HepG2 (cell line): ENCODE measurements around the gene SMYD2. TPM values are rescaled to one million over a fixed set of nuclear protein-coding genes. Genes with fewer than 3 reads are reported as not detected.
A peak's percentile ranks its signal among the peaks of the same experiment; 100 is the strongest.

Source experiments
- CERS6 ChIP-seq: sonication (generic); formaldehyde crosslinking; IDR thresholded peaks from 2 replicates; pipeline ENCODE4 v1.5.0; 2020; ENCODE audit warnings: missing genetic modification reagents
- FOXP1 ChIP-seq, 2 experiments: fragments of 450-650 bp in 1 of 2; IDR thresholded peaks; 2 replicates each; pipeline ENCODE4 v1.6.1; 2017 to 2018; ENCODE audit warnings: antibody characterized with exemption in 1 of 2
- GATA4 ChIP-seq: sonication (generic); IDR thresholded peaks from 2 replicates; pipeline ENCODE4 v1.6.1; 2016; ENCODE audit warnings: antibody characterized with exemption, low read depth, borderline replicate concordance
- HES4 ChIP-seq: sonication (generic); formaldehyde crosslinking; IDR thresholded peaks from 2 replicates; pipeline ENCODE4 v1.9.0; 2021; ENCODE audit warnings: mild to moderate bottlenecking, missing genetic modification reagents, borderline replicate concordance
- HOMEZ ChIP-seq: IDR thresholded peaks from 2 replicates; pipeline ENCODE4 v1.6.1; 2016; ENCODE audit warnings: low read depth
- MED1 ChIP-seq: sonication (generic); formaldehyde crosslinking; IDR thresholded peaks from 2 replicates; pipeline ENCODE4 v1.4.0; 2020; ENCODE audit warnings: missing genetic modification reagents
- NKX3-1 ChIP-seq: sonication (generic); formaldehyde crosslinking; IDR thresholded peaks from 2 replicates; pipeline ENCODE4 v1.5.0; 2020; ENCODE audit warnings: missing genetic modification reagents
- ZBTB1 ChIP-seq: sonication (generic); formaldehyde crosslinking; IDR thresholded peaks from 2 replicates; pipeline ENCODE4 v1.4.0; 2020; ENCODE audit warnings: missing genetic modification reagents, borderline replicate concordance
- ZNF709 ChIP-seq: sonication (generic); formaldehyde crosslinking; IDR thresholded peaks from 2 replicates; pipeline ENCODE4 v1.5.0; 2020; ENCODE audit warnings: mild to moderate bottlenecking, missing genetic modification reagents
- ZNF737 ChIP-seq: sonication (generic); formaldehyde crosslinking; IDR thresholded peaks from 2 replicates; pipeline ENCODE4 v1.5.0; 2020; ENCODE audit warnings: missing genetic modification reagents, mild to moderate bottlenecking, borderline replicate concordance
- ZXDC ChIP-seq: sonication (generic); formaldehyde crosslinking; IDR thresholded peaks from 2 replicates; pipeline ENCODE4 v1.5.0; 2020; ENCODE audit warnings: mild to moderate bottlenecking, missing genetic modification reagents
- polyA plus RNA-seq, 8 experiments: library from polyadenylated mRNA; depleted of rRNA in 3 of 8; stranded (reverse) in 7 of 8; unstranded in 1 of 8; fragments of >200 nt; fragmentation: Illumina TruSeq in 4 of 8; extraction: Trizol in 4 of 8; gene quantifications; 2 replicates each; pipeline versions ENCODE4 v1.2.1 to v1.2.3, GENCODE V29; 2011 to 2016; ENCODE audit warnings: low read depth in 4 of 8, missing spikeins in 1 of 8, mixed read lengths in 1 of 8; ENCODE audit not compliant: insufficient read depth in 1 of 8
- total RNA-seq, 5 experiments: library from RNA; depleted of rRNA; stranded (reverse); fragments of >200 nt; fragmentation: Illumina TruSeq; extraction: Trizol; gene quantifications; 2 replicates each; pipeline ENCODE4 v1.2.3, GENCODE V29; 2016; ENCODE audit warnings: low read depth in 1 of 5
- TF ChIP-seq, protein P1 (sequence below): sonication (generic); formaldehyde crosslinking; IDR thresholded peaks from 2 replicates; pipeline ENCODE4 v1.4.0; 2020; ENCODE audit warnings: missing genetic modification reagents, low read depth, mild to moderate bottlenecking, borderline replicate concordance
- TF ChIP-seq, protein P2 (sequence below): sonication (generic); formaldehyde crosslinking; IDR thresholded peaks from 2 replicates; pipeline ENCODE4 v1.5.0; 2020; ENCODE audit warnings: mild to moderate bottlenecking, missing genetic modification reagents
- TF ChIP-seq, protein P3 (sequence below): sonication (generic); formaldehyde crosslinking; IDR thresholded peaks from 2 replicates; pipeline ENCODE4 v1.9.0; 2021; ENCODE audit warnings: missing genetic modification reagents, borderline replicate concordance
- TF ChIP-seq, protein P4 (sequence below): sonication (generic); formaldehyde crosslinking; IDR thresholded peaks from 2 replicates; pipeline ENCODE4 v1.5.1; 2020; ENCODE audit warnings: missing genetic modification reagents, mild to moderate bottlenecking, borderline replicate concordance

SMYD2 gene
- total and polyA plus RNA-seq, 2 of the 13 experiments (the other 11 are each of a cell fraction or from before 2014, with no cell fraction given), result 72.7 to 139 TPM

GRCh38 chr1:214318956-214319736, 38.2 kb downstream of the SMYD2 start (continued):
- TF ChIP-seq HOMEZ (CRISPR knock-in tag) (peak; percentile 83), ZNF737 (no peak), ZXDC (CRISPR knock-in tag) (no peak), ZBTB1 (CRISPR knock-in tag) (no peak), CERS6 (CRISPR knock-in tag) (no peak), ZNF709 (CRISPR knock-in tag) (no peak), GATA4 (no peak), HES4 (CRISPR knock-in tag) (no peak), MED1 (CRISPR knock-in tag) (peak; percentile 50; the same call in 1 of the 2 replicates), NKX3-1 (no peak), FOXP1 (IDR thresholded peaks at IDR 0.05) (no peak), FOXP1 (CRISPR knock-in tag; IDR thresholded peaks at IDR 0.05) (no peak)
- TF ChIP-seq, protein P1, sequence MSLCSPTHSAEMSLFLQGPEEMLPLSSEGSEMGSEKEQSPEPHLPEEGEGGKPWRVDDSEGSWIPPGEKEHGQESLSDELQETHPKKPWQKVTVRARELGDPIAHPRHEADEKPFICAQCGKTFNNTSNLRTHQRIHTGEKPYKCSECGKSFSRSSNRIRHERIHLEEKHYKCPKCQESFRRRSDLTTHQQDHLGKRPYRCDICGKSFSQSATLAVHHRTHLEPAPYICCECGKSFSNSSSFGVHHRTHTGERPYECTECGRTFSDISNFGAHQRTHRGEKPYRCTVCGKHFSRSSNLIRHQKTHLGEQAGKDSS (CRISPR knock-in tag), result no peak
- TF ChIP-seq, protein P2, sequence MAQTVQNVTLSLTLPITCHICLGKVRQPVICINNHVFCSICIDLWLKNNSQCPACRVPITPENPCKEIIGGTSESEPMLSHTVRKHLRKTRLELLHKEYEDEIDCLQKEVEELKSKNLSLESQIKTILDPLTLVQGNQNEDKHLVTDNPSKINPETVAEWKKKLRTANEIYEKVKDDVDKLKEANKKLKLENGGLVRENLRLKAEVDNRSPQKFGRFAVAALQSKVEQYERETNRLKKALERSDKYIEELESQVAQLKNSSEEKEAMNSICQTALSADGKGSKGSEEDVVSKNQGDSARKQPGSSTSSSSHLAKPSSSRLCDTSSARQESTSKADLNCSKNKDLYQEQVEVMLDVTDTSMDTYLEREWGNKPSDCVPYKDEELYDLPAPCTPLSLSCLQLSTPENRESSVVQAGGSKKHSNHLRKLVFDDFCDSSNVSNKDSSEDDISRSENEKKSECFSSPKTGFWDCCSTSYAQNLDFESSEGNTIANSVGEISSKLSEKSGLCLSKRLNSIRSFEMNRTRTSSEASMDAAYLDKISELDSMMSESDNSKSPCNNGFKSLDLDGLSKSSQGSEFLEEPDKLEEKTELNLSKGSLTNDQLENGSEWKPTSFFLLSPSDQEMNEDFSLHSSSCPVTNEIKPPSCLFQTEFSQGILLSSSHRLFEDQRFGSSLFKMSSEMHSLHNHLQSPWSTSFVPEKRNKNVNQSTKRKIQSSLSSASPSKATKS (CRISPR knock-in tag), result no peak
- TF ChIP-seq, protein P3, sequence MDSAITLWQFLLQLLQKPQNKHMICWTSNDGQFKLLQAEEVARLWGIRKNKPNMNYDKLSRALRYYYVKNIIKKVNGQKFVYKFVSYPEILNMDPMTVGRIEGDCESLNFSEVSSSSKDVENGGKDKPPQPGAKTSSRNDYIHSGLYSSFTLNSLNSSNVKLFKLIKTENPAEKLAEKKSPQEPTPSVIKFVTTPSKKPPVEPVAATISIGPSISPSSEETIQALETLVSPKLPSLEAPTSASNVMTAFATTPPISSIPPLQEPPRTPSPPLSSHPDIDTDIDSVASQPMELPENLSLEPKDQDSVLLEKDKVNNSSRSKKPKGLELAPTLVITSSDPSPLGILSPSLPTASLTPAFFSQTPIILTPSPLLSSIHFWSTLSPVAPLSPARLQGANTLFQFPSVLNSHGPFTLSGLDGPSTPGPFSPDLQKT (CRISPR knock-in tag), result no peak
- TF ChIP-seq, protein P4, sequence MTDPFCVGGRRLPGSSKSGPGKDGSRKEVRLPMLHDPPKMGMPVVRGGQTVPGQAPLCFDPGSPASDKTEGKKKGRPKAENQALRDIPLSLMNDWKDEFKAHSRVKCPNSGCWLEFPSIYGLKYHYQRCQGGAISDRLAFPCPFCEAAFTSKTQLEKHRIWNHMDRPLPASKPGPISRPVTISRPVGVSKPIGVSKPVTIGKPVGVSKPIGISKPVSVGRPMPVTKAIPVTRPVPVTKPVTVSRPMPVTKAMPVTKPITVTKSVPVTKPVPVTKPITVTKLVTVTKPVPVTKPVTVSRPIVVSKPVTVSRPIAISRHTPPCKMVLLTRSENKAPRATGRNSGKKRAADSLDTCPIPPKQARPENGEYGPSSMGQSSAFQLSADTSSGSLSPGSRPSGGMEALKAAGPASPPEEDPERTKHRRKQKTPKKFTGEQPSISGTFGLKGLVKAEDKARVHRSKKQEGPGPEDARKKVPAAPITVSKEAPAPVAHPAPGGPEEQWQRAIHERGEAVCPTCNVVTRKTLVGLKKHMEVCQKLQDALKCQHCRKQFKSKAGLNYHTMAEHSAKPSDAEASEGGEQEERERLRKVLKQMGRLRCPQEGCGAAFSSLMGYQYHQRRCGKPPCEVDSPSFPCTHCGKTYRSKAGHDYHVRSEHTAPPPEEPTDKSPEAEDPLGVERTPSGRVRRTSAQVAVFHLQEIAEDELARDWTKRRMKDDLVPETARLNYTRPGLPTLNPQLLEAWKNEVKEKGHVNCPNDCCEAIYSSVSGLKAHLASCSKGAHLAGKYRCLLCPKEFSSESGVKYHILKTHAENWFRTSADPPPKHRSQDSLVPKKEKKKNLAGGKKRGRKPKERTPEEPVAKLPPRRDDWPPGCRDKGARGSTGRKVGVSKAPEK, result no peak
